ENCODE results near the gene UNC80.

GRCh38 chr2:209864716-209865295 lies 93.2 kb downstream of the UNC80 start:
- no peak for TF ChIP-seq CTCF (IDR thresholded peaks at IDR 0.05; ENCODE audit: poor library complexity)
- no peak for TF ChIP-seq EZH2 (IDR thresholded peaks at IDR 0.05; ENCODE audit: borderline replicate concordance)
- no peak for TF ChIP-seq EZH2phosphoT487 (IDR thresholded peaks at IDR 0.05; ENCODE audit: low read depth, severe bottlenecking, unreplicated experiment)

All from hepatocyte (in vitro differentiated cells).